H1 (cell line): ENCODE results near the gene COA1. TPM values are rescaled to one million over a fixed set of nuclear protein-coding genes. Genes with fewer than 3 reads are reported as not detected.

Experiments used
- RAD21 ChIP-seq, 2 experiments: IDR thresholded peaks in 1 of 2; conservative IDR thresholded peaks in 1 of 2; 2 replicates each; pipeline ENCODE4 v1.6.1; 2011; ENCODE audit warnings: low read depth in 2 of 2, low read length in 2 of 2, improper control_type of control experiment in 1 of 2, inconsistent platforms in 1 of 2, mild to moderate bottlenecking in 1 of 2, moderate library complexity in 1 of 2
- polyA plus RNA-seq, 7 experiments: library from polyadenylated mRNA; depleted of rRNA in 3 of 7; stranded (reverse) in 5 of 7; unstranded in 2 of 7; fragments of >200 nt in 5 of 7; fragments of 200-250 nt in 2 of 7; gene quantifications; 1 replicate in 5 of 7; 2 replicates in 1 of 7; 4 replicates in 1 of 7; pipeline versions ENCODE4 v1.2.1 to v1.2.3, GENCODE V29; 2011 to 2013; ENCODE audit warnings: missing spikeins in 2 of 7, mixed read lengths in 2 of 7
- total RNA-seq: library from RNA; stranded (reverse); fragmentation: NEBNext Ultra II Directional; extraction: Animal tissue kit (Norgen Biotek cat#: 25700); gene quantifications from 2 replicates; pipeline ENCODE4 v1.2.1, GENCODE V29; 2021
- TF ChIP-seq, protein P1 (sequence below): fragments of 300-600 bp; sonication (generic); IDR thresholded peaks from 2 replicates; pipeline ENCODE4 v1.7.1; 2012; ENCODE audit warnings: low read length, moderate library complexity, mild to moderate bottlenecking, inconsistent platforms; ENCODE audit not compliant: insufficient replicate concordance

Gene COA1
- total and polyA plus RNA-seq, 2 of the 8 experiments (the other 6 are each of a cell fraction or from before 2014, with no cell fraction given): 98.6 to 143 TPM

DNA sequence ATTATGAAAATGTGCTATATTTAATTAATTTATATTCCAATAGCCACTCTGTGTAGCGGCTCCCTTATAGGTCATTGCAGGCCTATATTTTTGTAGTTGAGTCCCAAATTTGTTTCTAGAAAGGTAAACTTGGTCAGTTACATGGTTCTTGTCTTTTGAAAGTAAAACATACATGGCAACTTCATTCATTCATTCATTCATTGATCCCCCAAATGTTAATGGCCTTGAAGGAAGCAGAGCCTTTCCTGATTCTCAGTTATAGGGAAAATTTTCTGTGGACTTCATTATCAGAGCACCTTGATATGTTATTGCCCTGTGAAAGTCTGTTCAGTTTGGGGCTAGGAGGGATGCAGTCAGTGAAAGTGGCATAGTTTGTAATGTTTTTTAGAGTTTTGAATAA, 32.1 kb upstream of the COA1 start (continued):
- TF ChIP-seq, protein P1, sequence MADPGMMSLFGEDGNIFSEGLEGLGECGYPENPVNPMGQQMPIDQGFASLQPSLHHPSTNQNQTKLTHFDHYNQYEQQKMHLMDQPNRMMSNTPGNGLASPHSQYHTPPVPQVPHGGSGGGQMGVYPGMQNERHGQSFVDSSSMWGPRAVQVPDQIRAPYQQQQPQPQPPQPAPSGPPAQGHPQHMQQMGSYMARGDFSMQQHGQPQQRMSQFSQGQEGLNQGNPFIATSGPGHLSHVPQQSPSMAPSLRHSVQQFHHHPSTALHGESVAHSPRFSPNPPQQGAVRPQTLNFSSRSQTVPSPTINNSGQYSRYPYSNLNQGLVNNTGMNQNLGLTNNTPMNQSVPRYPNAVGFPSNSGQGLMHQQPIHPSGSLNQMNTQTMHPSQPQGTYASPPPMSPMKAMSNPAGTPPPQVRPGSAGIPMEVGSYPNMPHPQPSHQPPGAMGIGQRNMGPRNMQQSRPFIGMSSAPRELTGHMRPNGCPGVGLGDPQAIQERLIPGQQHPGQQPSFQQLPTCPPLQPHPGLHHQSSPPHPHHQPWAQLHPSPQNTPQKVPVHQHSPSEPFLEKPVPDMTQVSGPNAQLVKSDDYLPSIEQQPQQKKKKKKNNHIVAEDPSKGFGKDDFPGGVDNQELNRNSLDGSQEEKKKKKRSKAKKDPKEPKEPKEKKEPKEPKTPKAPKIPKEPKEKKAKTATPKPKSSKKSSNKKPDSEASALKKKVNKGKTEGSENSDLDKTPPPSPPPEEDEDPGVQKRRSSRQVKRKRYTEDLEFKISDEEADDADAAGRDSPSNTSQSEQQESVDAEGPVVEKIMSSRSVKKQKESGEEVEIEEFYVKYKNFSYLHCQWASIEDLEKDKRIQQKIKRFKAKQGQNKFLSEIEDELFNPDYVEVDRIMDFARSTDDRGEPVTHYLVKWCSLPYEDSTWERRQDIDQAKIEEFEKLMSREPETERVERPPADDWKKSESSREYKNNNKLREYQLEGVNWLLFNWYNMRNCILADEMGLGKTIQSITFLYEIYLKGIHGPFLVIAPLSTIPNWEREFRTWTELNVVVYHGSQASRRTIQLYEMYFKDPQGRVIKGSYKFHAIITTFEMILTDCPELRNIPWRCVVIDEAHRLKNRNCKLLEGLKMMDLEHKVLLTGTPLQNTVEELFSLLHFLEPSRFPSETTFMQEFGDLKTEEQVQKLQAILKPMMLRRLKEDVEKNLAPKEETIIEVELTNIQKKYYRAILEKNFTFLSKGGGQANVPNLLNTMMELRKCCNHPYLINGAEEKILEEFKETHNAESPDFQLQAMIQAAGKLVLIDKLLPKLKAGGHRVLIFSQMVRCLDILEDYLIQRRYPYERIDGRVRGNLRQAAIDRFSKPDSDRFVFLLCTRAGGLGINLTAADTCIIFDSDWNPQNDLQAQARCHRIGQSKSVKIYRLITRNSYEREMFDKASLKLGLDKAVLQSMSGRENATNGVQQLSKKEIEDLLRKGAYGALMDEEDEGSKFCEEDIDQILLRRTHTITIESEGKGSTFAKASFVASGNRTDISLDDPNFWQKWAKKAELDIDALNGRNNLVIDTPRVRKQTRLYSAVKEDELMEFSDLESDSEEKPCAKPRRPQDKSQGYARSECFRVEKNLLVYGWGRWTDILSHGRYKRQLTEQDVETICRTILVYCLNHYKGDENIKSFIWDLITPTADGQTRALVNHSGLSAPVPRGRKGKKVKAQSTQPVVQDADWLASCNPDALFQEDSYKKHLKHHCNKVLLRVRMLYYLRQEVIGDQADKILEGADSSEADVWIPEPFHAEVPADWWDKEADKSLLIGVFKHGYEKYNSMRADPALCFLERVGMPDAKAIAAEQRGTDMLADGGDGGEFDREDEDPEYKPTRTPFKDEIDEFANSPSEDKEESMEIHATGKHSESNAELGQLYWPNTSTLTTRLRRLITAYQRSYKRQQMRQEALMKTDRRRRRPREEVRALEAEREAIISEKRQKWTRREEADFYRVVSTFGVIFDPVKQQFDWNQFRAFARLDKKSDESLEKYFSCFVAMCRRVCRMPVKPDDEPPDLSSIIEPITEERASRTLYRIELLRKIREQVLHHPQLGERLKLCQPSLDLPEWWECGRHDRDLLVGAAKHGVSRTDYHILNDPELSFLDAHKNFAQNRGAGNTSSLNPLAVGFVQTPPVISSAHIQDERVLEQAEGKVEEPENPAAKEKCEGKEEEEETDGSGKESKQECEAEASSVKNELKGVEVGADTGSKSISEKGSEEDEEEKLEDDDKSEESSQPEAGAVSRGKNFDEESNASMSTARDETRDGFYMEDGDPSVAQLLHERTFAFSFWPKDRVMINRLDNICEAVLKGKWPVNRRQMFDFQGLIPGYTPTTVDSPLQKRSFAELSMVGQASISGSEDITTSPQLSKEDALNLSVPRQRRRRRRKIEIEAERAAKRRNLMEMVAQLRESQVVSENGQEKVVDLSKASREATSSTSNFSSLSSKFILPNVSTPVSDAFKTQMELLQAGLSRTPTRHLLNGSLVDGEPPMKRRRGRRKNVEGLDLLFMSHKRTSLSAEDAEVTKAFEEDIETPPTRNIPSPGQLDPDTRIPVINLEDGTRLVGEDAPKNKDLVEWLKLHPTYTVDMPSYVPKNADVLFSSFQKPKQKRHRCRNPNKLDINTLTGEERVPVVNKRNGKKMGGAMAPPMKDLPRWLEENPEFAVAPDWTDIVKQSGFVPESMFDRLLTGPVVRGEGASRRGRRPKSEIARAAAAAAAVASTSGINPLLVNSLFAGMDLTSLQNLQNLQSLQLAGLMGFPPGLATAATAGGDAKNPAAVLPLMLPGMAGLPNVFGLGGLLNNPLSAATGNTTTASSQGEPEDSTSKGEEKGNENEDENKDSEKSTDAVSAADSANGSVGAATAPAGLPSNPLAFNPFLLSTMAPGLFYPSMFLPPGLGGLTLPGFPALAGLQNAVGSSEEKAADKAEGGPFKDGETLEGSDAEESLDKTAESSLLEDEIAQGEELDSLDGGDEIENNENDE: no peak
- no peak for TF ChIP-seq RAD21 (IDR thresholded peaks at IDR 0.05 in 1 of 2, conservative IDR thresholded peaks at IDR 0.05 in 1 of 2; ENCODE audit: low read depth in 2 of 2, low read length in 2 of 2)
